Midbrain (tissue), 1 donor: Measurements from ENCODE around the gene GIMAP8.
A peak's percentile ranks its signal among the peaks of the same experiment; 100 is the strongest.
"Not testable (repeated sequence)": the region's sequence is repeated elsewhere in the genome, so short reads cannot be mapped to it uniquely, and the experiment has no call there.

Source experiments
- DNase-seq: peaks from one replicate; lab custom pipeline; 2025; lab: John Stamatoyannopoulos, UW

GIMAP8 gene

GRCh38 chr7:150464962-150465361 lies 14.5 kb downstream of the GIMAP8 start:
- no peak for DNase-seq

DNA sequence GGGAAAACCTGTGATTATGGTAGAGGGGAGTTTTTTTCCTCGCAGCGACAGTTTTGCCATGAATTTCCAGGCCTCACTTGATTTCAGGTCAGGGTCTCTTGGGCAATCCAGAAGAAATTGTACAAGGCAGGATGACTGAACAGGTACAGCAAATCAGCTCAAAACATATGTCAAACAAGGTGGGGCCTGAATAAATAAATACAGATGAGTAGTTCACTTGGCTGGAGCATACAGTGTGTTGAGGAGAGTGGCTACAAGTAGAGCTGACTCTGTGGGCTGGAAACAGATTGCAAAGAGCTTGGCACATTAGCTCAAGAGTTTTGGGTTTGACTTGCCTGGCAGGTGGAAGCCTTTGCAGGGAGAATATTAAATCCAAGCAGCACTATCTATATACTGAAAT lies 15.0 kb downstream of the GIMAP8 start:
- no peak for DNase-seq

GRCh38 chr7:150466477-150466876 lies 16.0 kb downstream of the GIMAP8 start:
- DNase-seq = no peak

DNA sequence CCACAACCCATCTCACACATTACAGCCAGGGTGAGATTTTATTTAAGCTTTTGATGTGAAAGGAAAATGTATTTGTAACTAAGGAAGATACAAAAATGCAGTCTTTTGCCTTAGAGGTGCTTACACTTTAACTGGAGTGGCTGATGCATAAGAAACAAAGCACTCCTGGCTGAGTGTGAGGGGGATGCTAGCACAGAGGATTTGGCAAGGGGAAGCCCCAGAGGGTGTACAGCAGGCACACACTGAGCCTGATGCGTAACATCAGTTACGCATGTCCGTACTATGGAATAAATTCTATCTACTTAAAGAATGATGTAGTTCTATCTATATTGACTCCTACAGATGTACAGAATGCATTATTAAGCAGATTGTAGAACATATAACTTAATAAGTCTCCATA lies 17.8 kb downstream of the GIMAP8 start:
- DNase-seq = no peak

DNA sequence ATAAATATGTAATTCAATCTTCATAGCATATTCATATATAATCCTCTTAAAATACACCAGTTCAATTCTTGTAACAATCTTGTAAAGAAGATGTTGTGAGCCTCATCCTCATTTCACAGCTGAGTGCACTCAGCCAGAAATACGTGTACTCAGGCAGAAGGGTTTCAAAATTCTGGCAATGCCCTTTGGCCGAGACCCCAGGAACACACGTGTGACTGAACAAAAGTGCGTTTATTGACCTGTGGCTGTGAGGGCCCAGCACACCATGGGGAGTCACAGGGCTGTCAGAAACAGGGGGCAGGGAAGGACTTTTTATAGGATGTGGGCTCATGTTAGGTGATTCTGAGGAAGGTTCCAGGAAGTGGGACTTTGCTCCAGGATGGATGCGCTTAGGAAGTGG lies 21.5 kb downstream of the GIMAP8 start:
- no peak for DNase-seq

- DNase-seq = no peak
Observed at GRCh38 chr7:150473902-150474301, 23.5 kb downstream of the GIMAP8 start.

DNA sequence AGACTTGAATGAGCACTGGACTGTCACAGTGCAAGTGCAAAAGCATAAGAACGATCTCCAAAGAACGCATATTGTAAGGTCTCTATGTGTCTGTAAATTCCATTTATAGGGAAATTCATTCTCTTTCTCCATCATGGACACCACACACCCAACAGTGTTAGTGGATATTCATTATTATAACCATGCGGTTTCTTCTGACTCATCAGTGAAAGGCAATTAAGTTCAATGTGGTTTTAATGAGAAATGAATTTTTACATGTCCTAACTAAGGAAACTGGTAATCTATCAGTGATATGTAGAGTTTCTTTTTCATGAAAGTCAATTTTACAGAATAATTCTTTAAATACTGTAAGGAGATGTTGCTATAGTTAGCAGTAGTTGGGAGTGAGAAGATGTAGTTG lies 25.9 kb downstream of the GIMAP8 start:
- DNase-seq = no peak

- no peak for DNase-seq
Observed at GRCh38 chr7:150476819-150477631, 26.6 kb downstream of the GIMAP8 start.

- DNase-seq = no peak
Observed at GRCh38 chr7:150479023-150479716, 28.7 kb downstream of the GIMAP8 start.

GRCh38 chr7:150481186-150481920 lies 30.9 kb downstream of the GIMAP8 start:
- DNase-seq = no peak

DNA sequence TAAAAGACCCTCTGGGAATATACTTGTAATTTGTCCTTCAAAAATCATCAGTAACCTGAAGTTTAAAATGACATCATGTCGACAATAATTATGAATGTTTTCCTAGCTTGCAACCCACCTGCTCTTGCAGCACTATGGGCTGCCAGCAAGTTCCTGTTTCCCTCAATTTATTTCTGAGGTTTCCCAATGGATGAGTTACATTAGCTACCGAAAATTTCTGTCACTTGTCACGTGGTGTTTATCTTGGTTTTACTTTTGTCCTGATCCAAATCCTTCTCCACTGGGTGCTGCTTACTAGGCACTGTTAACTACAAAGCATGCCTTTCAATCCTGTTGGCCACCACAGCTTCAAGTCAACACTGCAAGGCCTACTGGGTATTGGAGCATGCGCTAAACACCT lies 31.5 kb downstream of the GIMAP8 start:
- no peak for DNase-seq

- DNase-seq = peak; percentile 9
Observed at GRCh38 chr7:150483514-150483913, 33.1 kb downstream of the GIMAP8 start.

GRCh38 chr7:150484071-150484470 lies 33.6 kb downstream of the GIMAP8 start:
- DNase-seq = not testable (repeated sequence)

GRCh38 chr7:150487625-150488024 lies 37.2 kb downstream of the GIMAP8 start:
- DNase-seq = no peak

- no peak for DNase-seq
Observed at GRCh38 chr7:150489782-150490181, 39.4 kb downstream of the GIMAP8 start.

DNA sequence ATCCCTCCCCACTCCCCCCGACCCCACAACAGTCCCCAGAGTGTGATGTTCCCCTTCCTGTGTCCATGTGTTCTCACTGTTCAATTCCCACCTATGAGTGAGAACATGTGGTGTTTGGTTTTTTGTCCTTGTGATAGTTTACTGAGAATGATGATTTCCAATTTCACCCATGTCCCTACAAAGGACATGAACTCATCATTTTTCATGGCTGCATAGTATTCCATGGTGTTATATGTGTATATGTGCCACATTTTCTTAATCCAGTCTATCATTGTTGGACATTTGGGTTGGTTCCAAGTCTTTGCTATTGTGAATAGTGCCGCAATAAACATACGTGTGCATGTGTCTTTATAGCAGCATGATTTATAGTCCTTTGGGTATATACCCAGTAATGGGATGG lies 43.0 kb downstream of the GIMAP8 start:
- not testable (repeated sequence) for DNase-seq

GRCh38 chr7:150502519-150502918 lies 52.1 kb downstream of the GIMAP8 start:
- no peak for DNase-seq

GRCh38 chr7:150503155-150503554 lies 52.7 kb downstream of the GIMAP8 start:
- no peak for DNase-seq

DNA sequence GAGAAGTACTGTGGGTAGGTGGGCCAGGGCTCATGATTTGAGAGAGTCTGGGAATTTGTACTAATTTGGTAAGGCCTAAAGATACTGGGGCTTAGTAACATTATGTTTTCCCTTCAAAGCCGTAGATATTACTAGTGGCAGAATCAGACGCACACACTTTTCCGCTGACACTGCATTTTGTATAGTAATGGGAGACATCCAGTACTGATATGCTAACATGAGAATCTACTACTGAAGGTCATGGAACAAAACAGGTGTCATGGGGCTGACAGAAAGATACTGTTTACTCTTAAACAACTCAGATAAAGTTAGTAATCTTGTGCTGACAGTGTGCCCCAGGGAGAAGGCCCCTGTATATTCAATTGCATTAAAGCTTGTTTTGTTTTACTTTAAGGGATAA lies 53.2 kb downstream of the GIMAP8 start:
- no peak for DNase-seq

DNA sequence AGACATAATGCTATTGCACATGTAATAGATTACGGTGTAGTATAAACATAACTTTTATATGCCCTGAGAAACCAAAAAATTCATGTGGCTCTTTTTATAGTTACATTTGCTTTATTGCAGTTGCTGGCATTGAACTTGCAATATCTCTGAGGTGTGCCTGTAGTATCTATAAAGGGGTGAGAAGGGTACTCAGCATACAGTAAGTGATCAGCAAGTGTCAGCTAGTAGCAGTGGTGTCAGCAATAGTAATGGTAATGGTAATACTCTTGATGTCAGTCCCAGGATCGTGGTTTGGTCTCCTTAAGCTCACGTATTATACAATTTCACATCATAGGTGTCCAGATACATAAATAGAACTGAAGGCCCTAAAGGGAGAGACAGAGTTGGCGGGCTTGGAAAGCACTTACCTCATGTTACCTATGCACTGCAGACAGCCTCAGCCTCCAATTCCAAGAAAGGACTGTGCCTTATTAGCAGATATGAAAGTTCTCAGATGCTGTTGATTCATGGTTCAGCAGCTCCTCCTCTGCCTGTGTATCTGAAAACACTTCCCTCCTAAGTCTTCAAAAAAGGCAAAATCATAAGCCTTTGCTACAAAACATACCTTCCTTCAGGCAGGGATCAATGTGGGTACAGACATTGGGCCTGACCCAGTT lies 57.6 kb downstream of the GIMAP8 start:
- no peak for DNase-seq

- DNase-seq = no peak
Observed at GRCh38 chr7:150511048-150511447, 60.6 kb downstream of the GIMAP8 start.

- no peak for DNase-seq
Observed at GRCh38 chr7:150513758-150514157, 63.3 kb downstream of the GIMAP8 start.
